SJSA1 (cell line): ENCODE data around the gene PFKFB2. TPM values are rescaled to one million over a fixed set of nuclear protein-coding genes. Genes with fewer than 3 reads are reported as not detected.

Experiments used
- DNase-seq, 2 experiments: peaks; one replicate each; pipeline ENCODE4 v3.0.0-alpha.2; 2015 to 2020; ENCODE audit warnings: low spot score in 2 of 2, low read depth in 1 of 2
- H3K27ac ChIP-seq: fragments of 250-450 bp; sonication (Bioruptor Pico); 2 replicates; pipeline ENCODE4 v1.5.1; 2020; ENCODE audit warnings: mild to moderate bottlenecking, moderate library complexity
- H3K27me3 ChIP-seq: fragments of 250-450 bp; sonication (Bioruptor Pico); replicated peaks from 2 replicates; pipeline ENCODE4 v1.5.1; 2020; ENCODE audit warnings: mild to moderate bottlenecking, moderate library complexity
- H3K36me3 ChIP-seq: fragments of 250-450 bp; sonication (Bioruptor Pico); 2 replicates; pipeline ENCODE4 v1.5.1; 2020; ENCODE audit warnings: mild to moderate bottlenecking
- H3K4me1 ChIP-seq: fragments of 250-450 bp; sonication (Bioruptor Pico); replicated peaks from 2 replicates; pipeline ENCODE4 v1.6.1; 2021; ENCODE audit warnings: mild to moderate bottlenecking
- H3K4me3 ChIP-seq: fragments of 250-450 bp; sonication (Bioruptor Pico); 2 replicates; pipeline ENCODE4 v1.5.1; 2020; ENCODE audit warnings: mild to moderate bottlenecking
- H3K9me3 ChIP-seq: fragments of 250-450 bp; sonication (Bioruptor Pico); replicated peaks from 2 replicates; pipeline ENCODE4 v1.5.1; 2020; ENCODE audit warnings: mild to moderate bottlenecking
- total RNA-seq: library from RNA; depleted of rRNA; stranded (reverse); fragments of >200 nt; shearing (Covaris generic); gene quantifications from 2 replicates; pipeline ENCODE4 v1.2.3, GENCODE V29; 2014

Gene PFKFB2
- total RNA-seq, 1 experiment from 2014 or later: 3.8 TPM

GRCh38 chr1:207088161-207088560 is 35.1 kb downstream of the PFKFB2 start:
- peak in 1 of 2 experiments; percentile 31 for DNase-seq
- H3K27me3 ChIP-seq: no peaks in the 10 kb centered on the region
- H3K4me3 ChIP-seq: no peak overlapping the region
- H3K36me3 ChIP-seq: no peaks in the 10 kb centered on the region
- H3K27ac ChIP-seq: peak overlapping the region; percentile 54
- H3K9me3 ChIP-seq: no peaks in the 10 kb centered on the region
- H3K4me1 ChIP-seq: peaks cover 27% of the 10 kb centered on the region

GRCh38 chr1:207088701-207089626 is 35.9 kb downstream of the PFKFB2 start, which contains the start of gene C4BPB:
Gene C4BPB (plus strand): TSS chr1:207088860. CDS start chr1:207089532, 672 bp downstream.
- H3K27ac ChIP-seq: peak within 1 kb of the TSS; percentile 54
- H3K4me3 ChIP-seq: peak within 1 kb of the TSS; percentile 24
- peaks cover 27% of the 10 kb centered on the region for H3K4me1 ChIP-seq
- no peaks in the 10 kb centered on the region for H3K27me3 ChIP-seq
- no peaks in the 10 kb centered on the region for H3K36me3 ChIP-seq
- H3K9me3 ChIP-seq: no peaks in the 10 kb centered on the region
- peak in 1 of 2 experiments; percentile 34 for DNase-seq

GRCh38 chr1:207089627-207090355 is 36.7 kb downstream of the PFKFB2 start:
- DNase-seq: peak; percentile 50 to 71
- peaks cover 27% of the 10 kb centered on the region for H3K4me1 ChIP-seq
- peak overlapping the region; percentile 54 for H3K27ac ChIP-seq
- no peaks in the 10 kb centered on the region for H3K9me3 ChIP-seq
- H3K27me3 ChIP-seq: no peaks in the 10 kb centered on the region
- no peaks in the 10 kb centered on the region for H3K36me3 ChIP-seq
- peak overlapping the region; percentile 24 for H3K4me3 ChIP-seq

- no peak overlapping the region for H3K27ac ChIP-seq
- DNase-seq: no peak
- H3K36me3 ChIP-seq: no peaks in the 10 kb centered on the region
- no peaks in the 10 kb centered on the region for H3K9me3 ChIP-seq
- no peak overlapping the region for H3K4me3 ChIP-seq
- peaks cover 27% of the 10 kb centered on the region for H3K4me1 ChIP-seq
- H3K27me3 ChIP-seq: no peaks in the 10 kb centered on the region
These were observed 38.3 kb downstream of the PFKFB2 start for GRCh38 chr1:207091200-207091908.

- no peaks in the 10 kb centered on the region for H3K27me3 ChIP-seq
- no peak for DNase-seq
- no peaks in the 10 kb centered on the region for H3K36me3 ChIP-seq
- no peak overlapping the region for H3K4me3 ChIP-seq
- H3K4me1 ChIP-seq: peaks cover 13% of the 10 kb centered on the region
- no peak overlapping the region for H3K27ac ChIP-seq
- no peaks in the 10 kb centered on the region for H3K9me3 ChIP-seq
These were observed 40.9 kb downstream of the PFKFB2 start for GRCh38 chr1:207093944-207094343.

- no peak overlapping the region for H3K4me3 ChIP-seq
- no peak overlapping the region for H3K27ac ChIP-seq
- no peak for DNase-seq
- no peaks in the 10 kb centered on the region for H3K4me1 ChIP-seq
- peaks cover 3% of the 10 kb centered on the region; the same call in 1 of the 2 replicates for H3K27me3 ChIP-seq
- H3K9me3 ChIP-seq: no peaks in the 10 kb centered on the region
- no peaks in the 10 kb centered on the region for H3K36me3 ChIP-seq
These were observed 44.8 kb downstream of the PFKFB2 start for GRCh38 chr1:207097871-207098324.

- Histone ChIP-seq H3K27me3 (peaks cover 10% of the 10 kb centered on the region; the same call in 1 of the 2 replicates), H3K4me3 (no peak overlapping the region), H3K36me3 (no peaks in the 10 kb centered on the region), H3K9me3 (no peaks in the 10 kb centered on the region), H3K27ac (no peak overlapping the region), H3K4me1 (no peaks in the 10 kb centered on the region)
- DNase-seq: no peak
These were observed 48.6 kb downstream of the PFKFB2 start for GRCh38 chr1:207101720-207102119.

GRCh38 chr1:207102146-207102545 is 49.1 kb downstream of the PFKFB2 start:
- H3K9me3 ChIP-seq: no peaks in the 10 kb centered on the region
- no peak overlapping the region for H3K27ac ChIP-seq
- H3K36me3 ChIP-seq: no peaks in the 10 kb centered on the region
- DNase-seq: no peak
- no peaks in the 10 kb centered on the region for H3K4me1 ChIP-seq
- H3K27me3 ChIP-seq: peaks cover 10% of the 10 kb centered on the region; the same call in 1 of the 2 replicates
- H3K4me3 ChIP-seq: no peak overlapping the region

GRCh38 chr1:207102659-207103058 is 49.6 kb downstream of the PFKFB2 start:
- Histone ChIP-seq H3K36me3 (no peaks in the 10 kb centered on the region), H3K9me3 (no peaks in the 10 kb centered on the region), H3K4me3 (no peak overlapping the region), H3K27me3 (peaks cover 10% of the 10 kb centered on the region; the same call in 1 of the 2 replicates), H3K4me1 (no peaks in the 10 kb centered on the region), H3K27ac (no peak overlapping the region)
- no peak for DNase-seq

GRCh38 chr1:207103892-207104373 is 50.9 kb downstream of the PFKFB2 start, which contains the start of gene C4BPA:
Gene C4BPA (plus strand): TSS chr1:207104233. CDS start chr1:207113026, 8,793 bp downstream.
- peaks cover 10% of the 10 kb centered on the region; the same call in 1 of the 2 replicates for H3K27me3 ChIP-seq

GRCh38 chr1:207109004-207109403 is 55.9 kb downstream of the PFKFB2 start:
- H3K4me3 ChIP-seq: no peak overlapping the region
- DNase-seq: no peak
- H3K36me3 ChIP-seq: no peaks in the 10 kb centered on the region
- H3K27ac ChIP-seq: no peak overlapping the region
- H3K27me3 ChIP-seq: 0 out of 2 replicates have a peak, but pooled peaks cover 3% of the 10 kb centered on the region
- H3K9me3 ChIP-seq: no peaks in the 10 kb centered on the region
- no peaks in the 10 kb centered on the region for H3K4me1 ChIP-seq

More at GRCh38 chr1:207103892-207104373, 50.9 kb downstream of the PFKFB2 start, which contains the start of gene C4BPA:
- Histone ChIP-seq H3K27ac (no peak within 1 kb of the TSS), H3K9me3 (no peaks in the 10 kb centered on the region), H3K4me1 (no peaks in the 10 kb centered on the region), H3K4me3 (no peak within 1 kb of the TSS), H3K36me3 (no peaks in the 10 kb centered on the region)
- DNase-seq: no peak

GRCh38 chr1:207112616-207113296 is 59.7 kb downstream of the PFKFB2 start:
- H3K36me3 ChIP-seq: no peaks in the 10 kb centered on the region
- no peaks in the 10 kb centered on the region for H3K27me3 ChIP-seq
- H3K27ac ChIP-seq: no peak overlapping the region
- H3K9me3 ChIP-seq: no peaks in the 10 kb centered on the region
- no peaks in the 10 kb centered on the region for H3K4me1 ChIP-seq
- H3K4me3 ChIP-seq: no peak overlapping the region
- DNase-seq: no peak
